22Rv1 (cell line): Measurements from ENCODE around the gene GSTCD.

Experiments
- CTCF ChIP-seq: fragments of 450-650 bp; IDR thresholded peaks from 2 replicates; pipeline ENCODE4 v1.5.1; 2017; ENCODE audit warnings: mild to moderate bottlenecking
- ZFX ChIP-seq: fragments of 450-650 bp; IDR thresholded peaks from 2 replicates; pipeline ENCODE4 v1.6.1; 2017; ENCODE audit warnings: antibody characterized with exemption, borderline replicate concordance

- TF ChIP-seq CTCF, result no peak
- TF ChIP-seq ZFX, result no peak
Observed at GRCh38 chr4:105677709-105678108, 30.9 kb upstream of the GSTCD start.
